Measurements from ENCODE around the gene SPO11. TPM values are rescaled to one million over a fixed set of nuclear protein-coding genes. Genes with fewer than 3 reads are reported as not detected.

Gene SPO11
- total and polyA plus RNA-seq, 2 donors (not counting 1 experiment from before 2014, with no cell fraction given), result not detected

DNA sequence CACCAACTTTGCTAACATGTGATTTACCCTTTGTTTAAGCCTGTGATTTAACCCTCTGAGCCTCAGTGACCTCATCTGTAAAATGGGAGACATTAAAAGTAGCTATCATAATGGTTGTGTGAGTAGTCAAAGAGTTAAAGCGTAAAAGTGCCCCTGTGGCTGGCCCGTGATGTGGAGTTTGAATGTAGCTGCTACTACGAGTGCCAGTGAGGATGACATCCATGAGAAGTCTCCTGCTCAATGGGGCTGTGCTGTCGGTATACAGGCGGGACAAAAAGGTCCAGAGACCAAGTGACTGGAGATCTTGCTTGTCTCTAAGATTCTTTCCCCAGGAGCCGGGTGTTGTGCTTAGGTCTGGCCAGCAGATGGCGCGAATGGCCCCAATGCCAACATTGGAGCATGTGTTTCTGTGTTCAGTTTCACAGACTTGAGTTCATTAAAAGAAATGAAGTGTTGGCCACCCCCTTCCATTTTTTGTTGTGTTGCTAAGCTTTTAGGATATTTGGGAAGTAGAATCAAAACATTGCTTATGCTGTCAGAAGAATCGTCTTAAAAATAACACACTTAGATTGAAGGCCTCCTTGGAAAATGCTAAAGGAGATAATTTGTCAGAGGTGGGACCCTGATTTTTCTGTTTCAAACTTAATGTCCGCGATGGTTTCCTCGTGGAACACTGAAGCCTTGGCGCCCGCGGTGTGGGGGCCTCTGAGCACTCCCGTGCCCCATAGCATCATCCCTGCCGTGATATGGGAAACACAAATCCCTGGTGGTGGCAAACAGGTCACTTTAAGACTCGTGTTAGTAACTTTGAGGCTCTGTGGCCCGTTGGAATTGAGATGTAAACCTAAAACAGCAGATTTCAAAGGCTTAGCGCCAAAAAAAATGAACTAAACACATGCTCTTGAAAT, 52.2 kb downstream of the SPO11 start:
- CTCF ChIA-PET, result interaction anchor here (0.6 to 8.1 kb wide), 33 partner anchors 8 to 826 kb away, joined by 3 to 69 read pairs (median 5); no protein-coding TSS in a partner anchor
- H3K27ac ChIP-seq (ENCODE audit: low read length in 2 of 2), result no peak overlapping the region
- Mint-ChIP-seq H3K27ac (peak overlapping the region; percentile 17), H3K4me3 (no peak overlapping the region), H3K4me1 (peaks cover 11% of the 10 kb centered on the region), H3K27me3 (no peaks in the 10 kb centered on the region), H3K9me3 (ENCODE audit: insufficient read depth) (no peaks in the 10 kb centered on the region)
- peaks cover 0 to 38% of the 10 kb centered on the region in 2 experiments for H3K36me3 ChIP-seq (replicated peaks in 1 of 2; ENCODE audit: control extremely low read depth in 1 of 2, control insufficient read depth in 1 of 2, extremely low read depth in 1 of 2, insufficient read depth in 2 of 2, low read length in 1 of 2)
- DNase-seq (peak; percentile 88), ATAC-seq (ENCODE audit: low read depth) (peak; percentile 93)
- WGBS (ENCODE audit: insufficient coverage), result 65% methylated on average over 18 of the region's 20 CpGs
- no peak overlapping the region for H3K4me3 ChIP-seq (ENCODE audit: control extremely low read depth in 1 of 5, extremely low read depth in 1 of 5, insufficient read depth in 1 of 5, low read depth in 2 of 5, low read length in 4 of 5)
- H3K27me3 ChIP-seq (replicated peaks in 1 of 4; ENCODE audit: control extremely low read depth in 1 of 4, control insufficient read depth in 3 of 4, insufficient read depth in 4 of 4, low read length in 3 of 4), result no peaks in the 10 kb centered on the region
- H3K9me3 ChIP-seq (ENCODE audit: control extremely low read depth in 1 of 3, control insufficient read depth in 2 of 3, insufficient read depth in 1 of 3, low read length in 2 of 3), result no peaks in the 10 kb centered on the region
- no peak overlapping the region for H3K9ac ChIP-seq (ENCODE audit: low read length)
- no peak overlapping the region for H2AFZ ChIP-seq (ENCODE audit: insufficient read depth, low read depth, low read length, poor library complexity, severe bottlenecking)
- intact Hi-C loops (cut with micrococcal nuclease), result loop anchor here (1.0 to 10.0 kb wide), 3 partner anchors 19 to 113 kb away; no protein-coding TSS in a partner anchor
- TF ChIP-seq, protein P1, sequence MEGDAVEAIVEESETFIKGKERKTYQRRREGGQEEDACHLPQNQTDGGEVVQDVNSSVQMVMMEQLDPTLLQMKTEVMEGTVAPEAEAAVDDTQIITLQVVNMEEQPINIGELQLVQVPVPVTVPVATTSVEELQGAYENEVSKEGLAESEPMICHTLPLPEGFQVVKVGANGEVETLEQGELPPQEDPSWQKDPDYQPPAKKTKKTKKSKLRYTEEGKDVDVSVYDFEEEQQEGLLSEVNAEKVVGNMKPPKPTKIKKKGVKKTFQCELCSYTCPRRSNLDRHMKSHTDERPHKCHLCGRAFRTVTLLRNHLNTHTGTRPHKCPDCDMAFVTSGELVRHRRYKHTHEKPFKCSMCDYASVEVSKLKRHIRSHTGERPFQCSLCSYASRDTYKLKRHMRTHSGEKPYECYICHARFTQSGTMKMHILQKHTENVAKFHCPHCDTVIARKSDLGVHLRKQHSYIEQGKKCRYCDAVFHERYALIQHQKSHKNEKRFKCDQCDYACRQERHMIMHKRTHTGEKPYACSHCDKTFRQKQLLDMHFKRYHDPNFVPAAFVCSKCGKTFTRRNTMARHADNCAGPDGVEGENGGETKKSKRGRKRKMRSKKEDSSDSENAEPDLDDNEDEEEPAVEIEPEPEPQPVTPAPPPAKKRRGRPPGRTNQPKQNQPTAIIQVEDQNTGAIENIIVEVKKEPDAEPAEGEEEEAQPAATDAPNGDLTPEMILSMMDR (IDR thresholded peaks at IDR 0.05), result peak; percentile 89
- no peak for TF ChIP-seq EZH2 (IDR thresholded peaks at IDR 0.05; ENCODE audit: borderline replicate concordance, insufficient read depth, low read depth, low read length, poor library complexity, severe bottlenecking)
- no peaks in the 10 kb centered on the region for H3K79me2 ChIP-seq (ENCODE audit: control insufficient read depth, insufficient read depth, low read length)
- no peak overlapping the region for H3K4me2 ChIP-seq (replicated peaks; ENCODE audit: low read depth, low read length, poor library complexity, severe bottlenecking)
- H3K4me1 ChIP-seq (ENCODE audit: control insufficient read depth in 2 of 2, insufficient read depth in 2 of 2, low read length in 2 of 2), result peaks cover 0 to 6% of the 10 kb centered on the region in 2 donors
- POLR2A ChIA-PET, result no interaction called here
- H4K20me1 ChIP-seq (ENCODE audit: control insufficient read depth, insufficient read depth, low read length, poor library complexity, severe bottlenecking), result no peaks in the 10 kb centered on the region

DNA sequence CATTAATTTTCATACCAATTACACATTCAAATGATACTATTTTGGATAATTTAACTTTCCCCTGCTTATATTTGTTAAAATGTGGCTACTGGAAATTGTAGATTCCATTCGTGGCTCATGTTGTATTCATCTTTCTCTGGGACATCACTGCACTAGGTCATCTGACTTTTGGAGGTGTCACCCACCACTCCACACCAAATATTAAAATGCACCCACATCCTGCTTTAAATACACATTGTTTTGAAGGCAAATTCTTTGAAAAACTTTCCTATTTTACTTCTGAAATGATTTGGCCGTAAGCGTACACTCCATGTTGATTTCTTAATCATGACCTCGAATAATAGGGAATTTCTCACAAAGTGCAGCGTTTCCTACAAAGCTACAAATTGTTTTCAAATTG, 52.9 kb downstream of the SPO11 start:
- peaks cover 11% of the 10 kb centered on the region for H3K4me1 Mint-ChIP-seq
- Histone ChIP-seq H3K27me3 (replicated peaks in 1 of 4; ENCODE audit: control extremely low read depth in 1 of 4, control insufficient read depth in 3 of 4, insufficient read depth in 4 of 4, low read length in 3 of 4) (no peaks in the 10 kb centered on the region), H3K27ac (ENCODE audit: low read length in 2 of 2) (no peak overlapping the region), H2AFZ (ENCODE audit: insufficient read depth, low read depth, low read length, poor library complexity, severe bottlenecking) (no peak overlapping the region), H3K4me2 (replicated peaks; ENCODE audit: low read depth, low read length, poor library complexity, severe bottlenecking) (no peak overlapping the region), H4K20me1 (ENCODE audit: control insufficient read depth, insufficient read depth, low read length, poor library complexity, severe bottlenecking) (no peaks in the 10 kb centered on the region), H3K9ac (ENCODE audit: low read length) (no peak overlapping the region), H3K4me3 (ENCODE audit: control extremely low read depth in 1 of 5, extremely low read depth in 1 of 5, insufficient read depth in 1 of 5, low read depth in 2 of 5, low read length in 4 of 5) (no peak overlapping the region), H3K36me3 (replicated peaks in 1 of 2; ENCODE audit: control extremely low read depth in 1 of 2, control insufficient read depth in 1 of 2, extremely low read depth in 1 of 2, insufficient read depth in 2 of 2, low read length in 1 of 2) (peaks cover 0 to 31% of the 10 kb centered on the region in 2 experiments), H3K4me1 (ENCODE audit: control insufficient read depth in 2 of 2, insufficient read depth in 2 of 2, low read length in 2 of 2) (peaks cover 0 to 6% of the 10 kb centered on the region in 2 donors), H3K79me2 (ENCODE audit: control insufficient read depth, insufficient read depth, low read length) (no peaks in the 10 kb centered on the region), H3K9me3 (ENCODE audit: control extremely low read depth in 1 of 3, control insufficient read depth in 2 of 3, insufficient read depth in 1 of 3, low read length in 2 of 3) (no peaks in the 10 kb centered on the region)
- no peak overlapping the region for H3K27ac Mint-ChIP-seq
- WGBS (ENCODE audit: insufficient coverage), result no CpG with 5 or more reads among the region's 5 CpGs
- H3K9me3 Mint-ChIP-seq (ENCODE audit: insufficient read depth), result no peaks in the 10 kb centered on the region
- no peak for ATAC-seq (ENCODE audit: low read depth)
- POLR2A ChIA-PET, result interaction anchor here (1.5 kb wide), 1 partner anchor 10 kb away, joined by 6 read pairs; no protein-coding TSS in a partner anchor
- intact Hi-C loops (cut with micrococcal nuclease), result loop anchor here (1.0 to 10.0 kb wide), 2 partner anchors 19 to 52 kb away; no protein-coding TSS in a partner anchor
- CTCF ChIA-PET, result interaction anchor here (0.6 to 8.1 kb wide), 23 partner anchors 10 to 825 kb away, joined by 3 to 69 read pairs (median 5); no protein-coding TSS in a partner anchor
- no peak for DNase-seq
- H3K4me3 Mint-ChIP-seq, result no peak overlapping the region
- TF ChIP-seq, protein P1 (IDR thresholded peaks at IDR 0.05), result no peak
- no peak for TF ChIP-seq EZH2 (IDR thresholded peaks at IDR 0.05; ENCODE audit: borderline replicate concordance, insufficient read depth, low read depth, low read length, poor library complexity, severe bottlenecking)
- no peaks in the 10 kb centered on the region for H3K27me3 Mint-ChIP-seq
